Measurements from ENCODE around the gene NOS1AP.

GRCh38 chr1:162108426-162108825, 38.9 kb downstream of the NOS1AP start:
- no peak for TF ChIP-seq CTCF (conservative IDR thresholded peaks at IDR 0.05; ENCODE audit: low read depth in 2 of 2)
- no peak for TF ChIP-seq CREB1 (CRISPR knock-in tag; IDR thresholded peaks at IDR 0.05; ENCODE audit: low read depth)
- TF ChIP-seq REST (IDR thresholded peaks at IDR 0.05; ENCODE audit: unreplicated experiment) = no peak
- no peak for TF ChIP-seq POLR2AphosphoS5 (IDR thresholded peaks at IDR 0.05; ENCODE audit: low read depth)
- no peak for TF ChIP-seq EZH2phosphoT487 (IDR thresholded peaks at IDR 0.05; ENCODE audit: unreplicated experiment)
- no peak for TF ChIP-seq EZH2 (IDR thresholded peaks at IDR 0.05; ENCODE audit: low read depth, unreplicated experiment)
- TF ChIP-seq JUNB (IDR thresholded peaks at IDR 0.05; ENCODE audit: unreplicated experiment) = no peak
- no peak for TF ChIP-seq ZNF331 (CRISPR knock-in tag; IDR thresholded peaks at IDR 0.05; ENCODE audit: low read depth)
- TF ChIP-seq ZNF114 (CRISPR knock-in tag; IDR thresholded peaks at IDR 0.05) = no peak
- no peak for TF ChIP-seq ZNF462 (CRISPR knock-in tag; IDR thresholded peaks at IDR 0.05)
- TF ChIP-seq ETS1 (IDR thresholded peaks at IDR 0.05) = no peak
